Stomach (tissue), 4 donors: ENCODE measurements around the gene ZNF24.

ENCODE experiments used
- CTCF ChIP-seq, 7 experiments: fragments of 450-650 bp in 4 of 7; fragments of 200-600 bp in 3 of 7; sonication (generic) in 3 of 7; IDR thresholded peaks; one replicate each; pipeline ENCODE4 v1.5.1; 2016 to 2019; ENCODE audit warnings: antibody characterized with exemption in 7 of 7, control low read depth in 2 of 7, mild to moderate bottlenecking in 1 of 7
- POLR2A ChIP-seq, 4 donors: fragments of 450-650 bp; IDR thresholded peaks; one replicate each; pipeline ENCODE4 v1.6.1; 2016; ENCODE audit warnings: antibody characterized with exemption in 4 of 4, control low read depth in 2 of 4, mild to moderate bottlenecking in 1 of 4, moderate library complexity in 1 of 4
- POLR2AphosphoS5 ChIP-seq, 3 donors: sonication (generic); formaldehyde crosslinking; IDR thresholded peaks; one replicate each; pipeline ENCODE4 v1.6.1; 2016; ENCODE audit warnings: antibody characterized with exemption in 3 of 3

DNA sequence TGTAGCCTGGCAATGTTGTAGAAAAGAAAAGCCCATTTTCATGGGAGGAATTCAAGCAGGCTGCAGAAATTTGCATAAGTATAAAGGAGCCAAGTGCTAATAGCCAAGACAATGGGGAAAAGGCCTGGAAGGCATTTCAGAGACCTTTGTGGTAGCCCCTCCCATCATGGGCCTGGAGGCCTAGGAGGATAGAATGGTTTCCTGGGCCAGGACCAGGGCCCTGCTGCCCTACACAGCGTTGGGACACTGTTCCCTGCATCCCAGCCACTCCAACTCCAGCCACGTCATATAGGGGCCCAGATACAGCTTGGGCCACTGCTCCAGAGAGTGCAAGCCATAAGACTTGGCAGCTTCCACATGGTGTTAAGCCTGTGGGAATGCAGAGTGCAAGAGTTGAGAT is 8.1 kb upstream of the ZNF24 start:
- TF ChIP-seq CTCF (IDR thresholded peaks at IDR 0.05) (no peak), POLR2AphosphoS5 (IDR thresholded peaks at IDR 0.05) (no peak), POLR2A (IDR thresholded peaks at IDR 0.05) (no peak)
